ENCODE results near the gene RAB1A.

GRCh38 chr2:65114921-65115320 is 15.0 kb downstream of the RAB1A start:
- TF ChIP-seq, protein P1, sequence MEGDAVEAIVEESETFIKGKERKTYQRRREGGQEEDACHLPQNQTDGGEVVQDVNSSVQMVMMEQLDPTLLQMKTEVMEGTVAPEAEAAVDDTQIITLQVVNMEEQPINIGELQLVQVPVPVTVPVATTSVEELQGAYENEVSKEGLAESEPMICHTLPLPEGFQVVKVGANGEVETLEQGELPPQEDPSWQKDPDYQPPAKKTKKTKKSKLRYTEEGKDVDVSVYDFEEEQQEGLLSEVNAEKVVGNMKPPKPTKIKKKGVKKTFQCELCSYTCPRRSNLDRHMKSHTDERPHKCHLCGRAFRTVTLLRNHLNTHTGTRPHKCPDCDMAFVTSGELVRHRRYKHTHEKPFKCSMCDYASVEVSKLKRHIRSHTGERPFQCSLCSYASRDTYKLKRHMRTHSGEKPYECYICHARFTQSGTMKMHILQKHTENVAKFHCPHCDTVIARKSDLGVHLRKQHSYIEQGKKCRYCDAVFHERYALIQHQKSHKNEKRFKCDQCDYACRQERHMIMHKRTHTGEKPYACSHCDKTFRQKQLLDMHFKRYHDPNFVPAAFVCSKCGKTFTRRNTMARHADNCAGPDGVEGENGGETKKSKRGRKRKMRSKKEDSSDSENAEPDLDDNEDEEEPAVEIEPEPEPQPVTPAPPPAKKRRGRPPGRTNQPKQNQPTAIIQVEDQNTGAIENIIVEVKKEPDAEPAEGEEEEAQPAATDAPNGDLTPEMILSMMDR (IDR thresholded peaks at IDR 0.05 in 4 of 5, conservative IDR thresholded peaks at IDR 0.05 in 1 of 5) = no peak
- no peak for TF ChIP-seq POLR2A (IDR thresholded peaks at IDR 0.05)
